ENCODE measurements around the gene ZNF536. TPM values are rescaled to one million over a fixed set of nuclear protein-coding genes. Genes with fewer than 3 reads are reported as not detected.

Gene ZNF536
- total RNA-seq, 2 donors from 2014 or later = 0.41 to 1.5 TPM

DNA sequence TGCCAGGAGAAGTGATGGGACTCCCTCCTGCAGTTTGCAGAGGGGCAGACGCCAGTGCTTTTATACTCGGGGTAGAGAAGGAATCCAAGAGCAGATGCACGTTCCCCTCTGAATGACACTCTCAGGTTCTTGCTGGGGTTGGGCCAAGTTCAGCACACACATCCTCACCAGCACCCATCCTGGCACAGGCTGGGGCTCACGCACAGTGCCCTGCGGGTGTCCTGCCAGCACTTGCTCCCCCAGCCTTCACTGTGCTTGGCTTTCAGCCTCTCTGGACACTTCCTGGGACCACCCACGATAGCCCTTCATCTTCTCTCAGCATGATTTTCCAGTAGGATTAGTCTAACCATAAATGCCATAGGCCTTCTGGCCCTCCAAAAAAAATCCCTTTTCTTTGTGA lies 158.6 kb downstream of the ZNF536 start:
- no peaks in the 10 kb centered on the region for H3K9me3 ChIP-seq
- H3K27me3 ChIP-seq (replicated peaks; ENCODE audit: insufficient read depth) = no peaks in the 10 kb centered on the region
- TF ChIP-seq CTCF (IDR thresholded peaks at IDR 0.05) = no peak
- no peak overlapping the region for H3K4me3 ChIP-seq
- ATAC-seq (ENCODE audit: insufficient number of reproducible peaks, low FRiP score, low read depth) = no peak
- no peaks in the 10 kb centered on the region for H3K36me3 ChIP-seq
- H3K27ac ChIP-seq = no peak overlapping the region
- no peaks in the 10 kb centered on the region for H3K4me1 ChIP-seq (ENCODE audit: control insufficient read depth in 1 of 2, low read depth in 2 of 2)
- DNase-seq (ENCODE audit: low spot score) = no peak

- no peak for TF ChIP-seq CTCF (IDR thresholded peaks at IDR 0.05)
- ATAC-seq (ENCODE audit: insufficient number of reproducible peaks, low FRiP score, low read depth) (no peak), DNase-seq (ENCODE audit: low spot score) (no peak)
- no peaks in the 10 kb centered on the region for H3K36me3 ChIP-seq
- no peaks in the 10 kb centered on the region for H3K9me3 ChIP-seq
- H3K4me1 ChIP-seq (ENCODE audit: control insufficient read depth in 1 of 2, low read depth in 2 of 2) = no peaks in the 10 kb centered on the region
- H3K4me3 ChIP-seq = no peak overlapping the region
- no peaks in the 10 kb centered on the region for H3K27me3 ChIP-seq (replicated peaks; ENCODE audit: insufficient read depth)
- H3K27ac ChIP-seq = no peak overlapping the region
Measured at GRCh38 chr19:30535011-30535410, 162.8 kb downstream of the ZNF536 start.

GRCh38 chr19:30536975-30537374 lies 164.8 kb downstream of the ZNF536 start:
- no peak overlapping the region for H3K27ac ChIP-seq
- H3K4me3 ChIP-seq = no peak overlapping the region
- TF ChIP-seq CTCF (IDR thresholded peaks at IDR 0.05) = no peak
- H3K36me3 ChIP-seq = no peaks in the 10 kb centered on the region
- no peak for DNase-seq (ENCODE audit: low spot score)
- ATAC-seq (ENCODE audit: insufficient number of reproducible peaks, low FRiP score, low read depth) = no peak
- no peaks in the 10 kb centered on the region for H3K9me3 ChIP-seq
- H3K27me3 ChIP-seq (replicated peaks; ENCODE audit: insufficient read depth) = no peaks in the 10 kb centered on the region
- no peaks in the 10 kb centered on the region for H3K4me1 ChIP-seq (ENCODE audit: control insufficient read depth in 1 of 2, low read depth in 2 of 2)

DNA sequence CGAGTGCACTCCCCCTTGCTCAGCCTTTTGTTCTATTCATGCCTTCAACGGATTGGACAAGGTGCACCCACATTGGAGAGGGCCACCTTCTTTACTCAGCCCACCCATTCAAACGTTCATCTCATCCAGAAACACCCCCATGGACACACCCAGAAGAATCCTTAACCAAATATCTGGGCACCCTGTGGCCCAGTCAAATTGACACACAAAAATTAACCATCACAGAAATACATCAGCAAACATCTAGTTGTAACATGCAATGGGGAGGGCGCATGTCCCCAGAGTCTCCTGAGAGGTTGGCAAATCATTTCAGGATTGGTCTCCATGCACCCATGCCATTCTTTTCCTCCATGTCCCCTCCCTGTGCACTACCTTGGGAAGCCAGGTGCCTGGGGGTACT lies 167.1 kb downstream of the ZNF536 start:
- no peaks in the 10 kb centered on the region for H3K36me3 ChIP-seq
- H3K9me3 ChIP-seq = no peaks in the 10 kb centered on the region
- no peaks in the 10 kb centered on the region for H3K27me3 ChIP-seq (replicated peaks; ENCODE audit: insufficient read depth)
- H3K4me3 ChIP-seq = no peak overlapping the region
- TF ChIP-seq CTCF (IDR thresholded peaks at IDR 0.05) = no peak
- ATAC-seq (ENCODE audit: insufficient number of reproducible peaks, low FRiP score, low read depth) (no peak), DNase-seq (ENCODE audit: low spot score) (no peak)
- no peak overlapping the region for H3K27ac ChIP-seq
- peaks cover 0 to 8% of the 10 kb centered on the region in 2 donors for H3K4me1 ChIP-seq (ENCODE audit: control insufficient read depth in 1 of 2, low read depth in 2 of 2)

GRCh38 chr19:30539981-30540380 lies 167.8 kb downstream of the ZNF536 start:
- Histone ChIP-seq H3K4me1 (ENCODE audit: control insufficient read depth in 1 of 2, low read depth in 2 of 2) (peaks cover 0 to 8% of the 10 kb centered on the region in 2 donors), H3K4me3 (no peak overlapping the region), H3K27ac (no peak overlapping the region), H3K27me3 (replicated peaks; ENCODE audit: insufficient read depth) (no peaks in the 10 kb centered on the region), H3K36me3 (no peaks in the 10 kb centered on the region), H3K9me3 (no peaks in the 10 kb centered on the region)
- DNase-seq (ENCODE audit: low spot score) (no peak), ATAC-seq (ENCODE audit: insufficient number of reproducible peaks, low FRiP score, low read depth) (no peak)
- TF ChIP-seq CTCF (IDR thresholded peaks at IDR 0.05) = no peak

Data from thoracic aorta (tissue), 2 donors.